ENCODE data around the gene FAN1.

GRCh38 chr15:30992249-30992864 is 88.6 kb downstream of the FAN1 start:
- TF ChIP-seq IRF9 (CRISPR knock-in tag; IDR thresholded peaks at IDR 0.05; ENCODE audit: borderline replicate concordance), result no peak
- TF ChIP-seq RAD21 (CRISPR knock-in tag; IDR thresholded peaks at IDR 0.05), result no peak
- peak; percentile 73 for TF ChIP-seq MAX (IDR thresholded peaks at IDR 0.05)
- TF ChIP-seq CTCF (CRISPR knock-in tag; IDR thresholded peaks at IDR 0.05), result no peak
- TF ChIP-seq ZKSCAN8 (CRISPR knock-in tag; IDR thresholded peaks at IDR 0.05; ENCODE audit: borderline replicate concordance), result no peak
